Adrenal gland (tissue), 12 donors: ENCODE results near the gene FOXJ3. TPM values are rescaled to one million over a fixed set of nuclear protein-coding genes. Genes with fewer than 3 reads are reported as not detected.

Experiments used
- DNase-seq, 7 donors: peaks; one replicate each; pipeline ENCODE4 v3.0.0-alpha.2; 2019 to 2020
- H3K27ac ChIP-seq, 5 donors: fragments of 200-600 bp; sonication (generic) in 4 of 5; 1 replicate in 3 of 5; 2 replicates in 2 of 5; pipeline versions ENCODE4 v1.5.1 to v1.8.0; 2016 to 2020; ENCODE audit warnings: mild to moderate bottlenecking in 1 of 5
- H3K27me3 ChIP-seq: fragments of 200-600 bp; 2 replicates; pipeline ENCODE4 v1.8.0; 2021
- H3K36me3 ChIP-seq, 2 donors: fragments of 200-600 bp; replicated peaks in 1 of 2; 1 replicate in 1 of 2; 2 replicates in 1 of 2; pipeline versions ENCODE4 v1.5.1 to v1.8.0; 2018 to 2022
- H3K4me1 ChIP-seq, 2 donors: fragments of 200-600 bp; replicated peaks in 1 of 2; 1 replicate in 1 of 2; 2 replicates in 1 of 2; pipeline versions ENCODE4 v1.5.1 to v1.8.0; 2018 to 2021
- H3K4me3 ChIP-seq, 4 donors: fragments of 200-600 bp; sonication (generic) in 3 of 4; one replicate each; pipeline ENCODE4 v1.5.1; 2016 to 2018
- H3K9me3 ChIP-seq, 3 donors: fragments of 200-600 bp; sonication (generic) in 1 of 3; replicated peaks in 1 of 3; 1 replicate in 2 of 3; 2 replicates in 1 of 3; pipeline versions ENCODE4 v1.5.1 to v1.8.0; 2016 to 2021
- CTCF ChIP-seq, 6 experiments: fragments of 450-650 bp in 4 of 6; fragments of 200-600 bp in 2 of 6; sonication (generic) in 1 of 6; IDR thresholded peaks; 1 replicate in 5 of 6; 2 replicates in 1 of 6; pipeline versions ENCODE4 v1.5.1 to v1.8.0; 2016 to 2021; ENCODE audit warnings: antibody characterized with exemption in 6 of 6, mild to moderate bottlenecking in 2 of 6, moderate library complexity in 1 of 6
- POLR2A ChIP-seq, 2 donors: fragments of 450-650 bp; IDR thresholded peaks; one replicate each; pipeline ENCODE4 v1.6.1; 2017; ENCODE audit warnings: antibody characterized with exemption in 2 of 2, mild to moderate bottlenecking in 2 of 2, moderate library complexity in 1 of 2
- WGBS, 4 donors: extraction: QIAGEN DNeasy Blood & Tissue Kit in 2 of 4; methylation state at CpG; one replicate each; pipeline versions ENCODE4 v1.1.5 to v1.1.7; 2013 to 2017; 5-methylcytosine and 5-hydroxymethylcytosine counted together
- intact Hi-C, 2 donors: fragments of 100-400 bp; cut with DNase I; formaldehyde crosslinking; loops; one replicate each; pipeline versions ENCODE4 v1.14.1 to v1.15.0; 2022 to 2023
- polyA plus RNA-seq, 3 donors: library from polyadenylated mRNA; stranded (reverse); fragments of 200-250 nt in 2 of 3; fragments of 350-450 nt in 1 of 3; fragmentation: Illumina TruSeq in 1 of 3; extraction: RNeasy Lipid Tissue Mini Kit (QIAGEN cat#74804) in 1 of 3; gene quantifications; one replicate each; pipeline ENCODE4 v1.2.3, GENCODE V29; 2013 to 2014
- total RNA-seq, 9 donors: library from RNA; depleted of rRNA in 4 of 9; stranded (reverse); fragments of >200 nt in 4 of 9; fragments of 120-200 nt in 1 of 9; fragmentation: NEBNext Ultra II Directional in 1 of 9; extraction: Animal tissue kit (Norgen Biotek cat#: 25700) in 1 of 9; gene quantifications; one replicate each; pipeline versions ENCODE4 v1.1.0 to v1.2.4, GENCODE V29; 2013 to 2023
- donor health status: healthy with polysubstance abuse.
- donor health status: Bipolar disorder and iron deficiency.
- donor health status: DM: yes; HTN: yes; CAD: no.
- donor health status: DM: no; HTN: no; CAD: no.
- donor health status: DM: no; HTN: no; CAD: no.
- donor health status: DM: yes; HTN: yes; CAD: no.

FOXJ3 gene
- total and polyA plus RNA-seq, 12 donors, result 8.4 to 58.5 (median 33.4) TPM

GRCh38 chr1:42298520-42298919 lies 36.5 kb downstream of the FOXJ3 start:
- intact Hi-C loops, result no loop called here
- no peaks in the 10 kb centered on the region for H3K4me1 ChIP-seq
- DNase-seq, result no peak
- no peak overlapping the region for H3K4me3 ChIP-seq
- no peak overlapping the region for H3K27ac ChIP-seq
- no peaks in the 10 kb centered on the region for H3K36me3 ChIP-seq
- WGBS, 4 donors, result 97 to 98% (median 98%) methylated on average over 2 of the region's 2 CpGs
- H3K9me3 ChIP-seq, result no peaks in the 10 kb centered on the region
- no peak for TF ChIP-seq POLR2A (IDR thresholded peaks at IDR 0.05)
- TF ChIP-seq CTCF (IDR thresholded peaks at IDR 0.05), result no peak
- no peaks in the 10 kb centered on the region for H3K27me3 ChIP-seq

- Histone ChIP-seq H3K9me3 (no peaks in the 10 kb centered on the region), H3K27ac (no peak overlapping the region), H3K27me3 (no peaks in the 10 kb centered on the region), H3K4me1 (no peaks in the 10 kb centered on the region), H3K36me3 (no peaks in the 10 kb centered on the region), H3K4me3 (no peak overlapping the region)
- no peak for DNase-seq
- no peak for TF ChIP-seq POLR2A (IDR thresholded peaks at IDR 0.05)
- TF ChIP-seq CTCF (IDR thresholded peaks at IDR 0.05), result no peak
- 95 to 99% (median 98%) methylated on average over 5 of the region's 5 CpGs for WGBS, 4 donors
- intact Hi-C loops, result no loop called here
These were observed 39.2 kb downstream of the FOXJ3 start for GRCh38 chr1:42295816-42296215.

GRCh38 chr1:42290130-42290529 lies 44.9 kb downstream of the FOXJ3 start:
- no peak overlapping the region for H3K4me3 ChIP-seq
- no peaks in the 10 kb centered on the region for H3K4me1 ChIP-seq
- WGBS, 4 donors, result 85 to 90% (median 87%) methylated on average over 2 of the region's 2 CpGs
- H3K9me3 ChIP-seq, result no peaks in the 10 kb centered on the region
- intact Hi-C loops, result no loop called here
- DNase-seq, result no peak
- H3K27me3 ChIP-seq, result no peaks in the 10 kb centered on the region
- H3K27ac ChIP-seq, result no peak overlapping the region
- no peaks in the 10 kb centered on the region for H3K36me3 ChIP-seq
- TF ChIP-seq POLR2A (IDR thresholded peaks at IDR 0.05) (no peak), CTCF (IDR thresholded peaks at IDR 0.05) (no peak)

GRCh38 chr1:42288311-42288985 lies 46.6 kb downstream of the FOXJ3 start:
- intact Hi-C loops, result no loop called here
- TF ChIP-seq POLR2A (IDR thresholded peaks at IDR 0.05), result no peak
- TF ChIP-seq CTCF (IDR thresholded peaks at IDR 0.05), result no peak
- WGBS, 4 donors, result 80 to 93% (median 84%) methylated on average over 1 of the region's 1 CpG

More at GRCh38 chr1:42288311-42288985, 46.6 kb downstream of the FOXJ3 start:
- no peak overlapping the region for H3K27ac ChIP-seq
- H3K9me3 ChIP-seq, result no peaks in the 10 kb centered on the region
- DNase-seq, result no peak
- no peaks in the 10 kb centered on the region for H3K4me1 ChIP-seq
- no peak overlapping the region for H3K4me3 ChIP-seq
- H3K27me3 ChIP-seq, result no peaks in the 10 kb centered on the region
- H3K36me3 ChIP-seq, result no peaks in the 10 kb centered on the region
